HAP-1 (cell line): Measurements from ENCODE around the gene CACNA1E.
"Not testable (repeated sequence)": the region's sequence is repeated elsewhere in the genome, so short reads cannot be mapped to it uniquely, and the experiment has no call there.

ENCODE experiments used
- DNase-seq, 2 experiments: peaks; one replicate each; pipeline ENCODE4 v3.0.0-alpha.2; 2016 to 2020; ENCODE audit warnings: low spot score in 2 of 2
- H3K27me3 ChIP-seq: fragments of 250-450 bp; sonication (Bioruptor Pico); 2 replicates; pipeline ENCODE4 v1.5.1; 2020; ENCODE audit warnings: low read depth, mild to moderate bottlenecking, moderate library complexity
- H3K36me3 ChIP-seq: fragments of 250-450 bp; sonication (Bioruptor Pico); replicated peaks from 2 replicates; pipeline ENCODE4 v1.5.1; 2020; ENCODE audit warnings: mild to moderate bottlenecking
- H3K4me1 ChIP-seq: fragments of 250-450 bp; sonication (Bioruptor Pico); 2 replicates; pipeline ENCODE4 v1.5.1; 2020; ENCODE audit warnings: mild to moderate bottlenecking
- H3K4me3 ChIP-seq: fragments of 250-450 bp; sonication (Bioruptor Pico); 2 replicates; pipeline ENCODE4 v1.5.1; 2020; ENCODE audit warnings: mild to moderate bottlenecking, moderate library complexity
- H3K9me3 ChIP-seq: fragments of 250-450 bp; sonication (Bioruptor Pico); 2 replicates; pipeline ENCODE4 v1.5.1; 2020; ENCODE audit warnings: mild to moderate bottlenecking, moderate library complexity
- in situ Hi-C: fragments of 300-500 bp; cut with MboI; formaldehyde crosslinking; loops from 3 replicates; pipeline ENCODE4 v1.14.3; 2020; ENCODE audit warnings: low sequenced_read_pairs, inconsistent platforms, mixed read lengths

The CACNA1E gene

GRCh38 chr1:181849071-181849470 lies 365.8 kb downstream of the CACNA1E start:
- in situ Hi-C loops = no loop called here
- Histone ChIP-seq H3K27me3 (no peaks in the 10 kb centered on the region), H3K9me3 (no peaks in the 10 kb centered on the region), H3K4me3 (no peak overlapping the region), H3K4me1 (no peaks in the 10 kb centered on the region), H3K36me3 (no peaks in the 10 kb centered on the region)
- no peak for DNase-seq

GRCh38 chr1:181854212-181854611 lies 370.9 kb downstream of the CACNA1E start:
- in situ Hi-C loops, H3K27me3 ChIP-seq, H3K4me3 ChIP-seq, DNase-seq, H3K36me3 ChIP-seq, H3K9me3 ChIP-seq, H3K4me1 ChIP-seq: not testable (repeated sequence)

- no peak for DNase-seq
- in situ Hi-C loops = no loop called here
- no peaks in the 10 kb centered on the region; the same call in 1 of the 2 replicates for H3K9me3 ChIP-seq
- no peaks in the 10 kb centered on the region for H3K36me3 ChIP-seq
- H3K4me3 ChIP-seq = no peak overlapping the region
- no peaks in the 10 kb centered on the region for H3K4me1 ChIP-seq
- H3K27me3 ChIP-seq = no peaks in the 10 kb centered on the region
Observed at GRCh38 chr1:181855380-181855779, 372.1 kb downstream of the CACNA1E start.
